H1 (cell line): ENCODE data around the gene MGARP. TPM values are rescaled to one million over a fixed set of nuclear protein-coding genes. Genes with fewer than 3 reads are reported as not detected.

ENCODE experiments used
- BRCA1 ChIP-seq: IDR thresholded peaks from 2 replicates; pipeline ENCODE4 v1.6.1; 2012; ENCODE audit warnings: low read depth, low read length, improper control_type of control experiment
- PHF8 ChIP-seq: fragments of 200-600 bp; sonication (generic); conservative IDR thresholded peaks from 2 replicates; pipeline ENCODE4 v1.7.1; 2012; ENCODE audit warnings: low read depth, mild to moderate bottlenecking, inconsistent platforms, low read length, moderate library complexity
- SP4 ChIP-seq: IDR thresholded peaks from 2 replicates; pipeline ENCODE4 v1.6.1; 2012; ENCODE audit warnings: low read length, inconsistent platforms
- TEAD4 ChIP-seq: IDR thresholded peaks from 2 replicates; pipeline ENCODE4 v1.6.1; 2012; ENCODE audit warnings: low read depth, low read length, inconsistent platforms, mixed read lengths
- polyA plus RNA-seq, 7 experiments: library from polyadenylated mRNA; depleted of rRNA in 3 of 7; stranded (reverse) in 5 of 7; unstranded in 2 of 7; fragments of >200 nt in 5 of 7; fragments of 200-250 nt in 2 of 7; gene quantifications; 1 replicate in 5 of 7; 2 replicates in 1 of 7; 4 replicates in 1 of 7; pipeline versions ENCODE4 v1.2.1 to v1.2.3, GENCODE V29; 2011 to 2013; ENCODE audit warnings: missing spikeins in 2 of 7, mixed read lengths in 2 of 7
- total RNA-seq: library from RNA; stranded (reverse); fragmentation: NEBNext Ultra II Directional; extraction: Animal tissue kit (Norgen Biotek cat#: 25700); gene quantifications from 2 replicates; pipeline ENCODE4 v1.2.1, GENCODE V29; 2021

MGARP gene
- total and polyA plus RNA-seq, 2 of the 8 experiments (the other 6 are each of a cell fraction or from before 2014, with no cell fraction given), result 2.8 to 4.5 TPM

DNA sequence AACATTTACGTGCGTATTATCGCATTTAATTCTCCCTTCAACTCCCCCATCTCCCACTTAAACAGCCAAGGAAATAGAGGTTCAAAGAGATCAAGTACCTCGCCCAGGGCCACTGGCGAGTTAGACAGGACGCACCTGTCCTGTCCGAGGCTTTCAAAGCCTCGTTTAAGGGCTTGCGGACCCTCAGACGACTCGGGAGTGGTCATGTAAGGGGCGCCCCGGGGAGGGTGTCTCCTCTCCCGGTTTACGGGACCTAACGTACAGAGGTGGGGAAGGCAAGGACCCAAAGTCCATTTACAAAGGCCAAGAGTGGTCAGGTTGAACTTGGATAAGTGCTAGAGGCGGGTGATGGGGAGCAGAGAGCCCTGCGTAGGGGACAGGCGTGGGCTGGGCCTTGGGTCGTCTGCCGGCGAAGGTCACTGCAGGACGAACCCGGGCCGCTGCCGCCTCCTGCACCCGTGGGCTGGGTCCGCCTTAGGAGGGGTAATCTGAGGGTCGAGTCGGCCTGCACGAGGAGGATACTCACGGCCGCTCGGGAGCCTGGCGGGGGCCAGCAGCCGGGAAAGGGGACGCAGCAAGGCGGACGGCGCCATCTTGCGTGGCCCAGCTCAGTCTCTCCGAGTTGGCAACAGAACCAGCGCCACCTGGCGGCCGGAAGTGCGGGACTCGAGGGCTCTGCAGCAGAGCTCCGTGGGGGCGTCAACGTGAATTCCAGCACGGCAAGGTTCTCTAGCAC is 15.3 kb upstream of the MGARP start (continued):
- TF ChIP-seq BRCA1, result no peak
- 0 out of 2 replicates have a peak, but pooled peaks have one; percentile 56 for TF ChIP-seq SP4
- TF ChIP-seq PHF8, result peak; percentile 76
- peak; percentile 80 for TF ChIP-seq TEAD4
